ENCODE data around the gene GPS1.

GPS1 gene

DNA sequence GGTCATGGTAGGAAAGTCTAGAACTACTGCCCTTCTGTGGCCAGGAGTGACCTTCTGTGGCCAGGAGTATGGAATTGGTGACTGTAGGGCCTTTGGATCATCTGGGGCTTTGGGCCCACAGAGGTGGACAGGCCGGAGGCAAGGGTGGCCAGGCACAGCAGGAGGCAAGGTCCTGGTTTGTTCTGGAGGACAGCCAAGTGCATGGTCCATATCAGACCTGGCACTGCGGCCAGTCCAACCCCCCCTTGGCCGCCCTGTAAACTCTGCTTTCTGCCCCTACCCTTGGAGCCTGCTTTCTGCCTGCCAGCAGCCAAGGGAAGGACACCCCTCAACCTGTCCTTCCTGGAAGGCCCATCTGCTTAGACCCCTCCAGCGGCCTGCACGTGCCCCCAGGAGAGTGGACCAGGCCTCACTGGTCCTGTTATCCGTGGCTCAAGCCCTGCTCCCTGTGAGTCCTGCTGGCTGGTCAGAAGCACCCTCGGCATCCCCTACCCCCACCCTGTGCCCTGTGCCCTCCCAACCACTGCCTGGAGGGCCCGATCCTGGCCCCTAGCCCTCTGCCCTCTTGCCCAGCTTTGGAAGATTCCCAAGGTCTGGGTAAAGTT is 11.9 kb upstream of the GPS1 start:
- FAIRE-seq: no peak
- DNase-seq (ENCODE audit: extremely low spot score, insufficient read length, low read depth): no peak

DNA sequence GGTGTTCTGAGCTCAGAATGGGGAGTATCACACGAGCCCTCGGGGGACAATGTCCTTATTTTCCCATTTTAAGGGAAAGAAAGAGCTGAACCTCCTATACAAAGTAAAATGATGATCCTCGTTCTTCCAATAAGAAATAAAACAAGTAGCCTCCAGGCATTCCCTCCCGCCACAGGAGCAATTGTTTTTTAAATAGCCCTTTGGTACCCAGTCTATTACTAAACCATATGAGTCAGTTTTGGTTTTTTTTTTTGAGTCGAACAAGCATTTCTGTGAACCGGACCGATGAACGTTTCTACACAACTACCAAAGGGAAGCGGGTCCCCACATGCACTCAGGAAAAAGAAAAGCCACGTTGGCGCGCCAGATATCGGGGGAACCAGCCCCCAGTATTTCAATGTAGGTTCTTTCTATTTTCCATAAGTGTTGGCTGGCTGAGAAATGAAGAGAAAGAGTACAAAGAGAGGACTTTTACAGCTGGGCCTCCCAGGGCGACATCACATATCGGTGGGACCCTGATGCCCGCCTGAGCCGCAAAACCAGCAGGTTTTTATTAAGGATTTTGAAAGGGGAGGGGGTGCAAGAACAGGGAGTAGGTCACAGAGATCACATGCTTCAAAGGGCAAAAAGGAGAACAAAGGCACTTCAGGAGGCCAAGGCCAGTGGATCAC is 10.4 kb upstream of the GPS1 start:
- FAIRE-seq: no peak
- no peak for DNase-seq (ENCODE audit: extremely low spot score, insufficient read length, low read depth)

DNA sequence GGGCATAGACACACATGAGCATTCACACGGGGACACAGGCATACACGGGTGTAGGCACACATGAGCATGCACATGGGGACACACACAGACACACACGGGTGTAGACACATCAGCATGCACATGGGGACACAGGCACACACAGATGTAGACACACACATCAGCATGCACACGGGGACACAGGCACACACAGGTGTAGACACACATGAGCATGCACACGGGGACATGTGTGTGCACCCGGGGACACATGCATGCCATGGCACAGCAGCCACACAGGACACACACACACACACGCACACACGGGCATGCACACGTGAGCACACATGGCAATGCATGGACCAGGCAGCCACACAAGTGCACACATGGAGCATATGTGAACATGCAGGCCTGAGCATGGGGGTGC is 9.0 kb upstream of the GPS1 start:
- DNase-seq (ENCODE audit: extremely low spot score, insufficient read length, low read depth) (no peak), FAIRE-seq (no peak)

DNA sequence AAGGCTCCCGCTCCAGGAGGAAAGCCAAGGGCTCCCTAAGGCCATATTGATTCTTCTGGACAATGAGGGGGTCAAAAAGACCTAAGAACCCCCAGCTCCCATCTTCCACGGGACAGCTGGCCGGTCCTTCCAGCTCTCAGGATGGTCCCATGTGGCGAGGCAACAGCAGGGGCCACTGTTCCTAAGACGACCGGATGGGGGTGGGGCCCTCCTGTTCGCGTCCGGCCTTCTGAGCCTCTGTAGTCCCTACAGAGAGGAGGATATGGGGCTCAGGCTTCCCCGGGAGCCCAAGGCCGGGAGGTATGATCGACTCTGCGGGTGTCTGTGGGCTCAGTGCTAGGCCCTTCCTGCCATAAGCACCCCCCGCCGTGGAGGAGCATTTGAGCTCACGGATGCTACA is 8.2 kb upstream of the GPS1 start:
- FAIRE-seq: no peak
- no peak for DNase-seq (ENCODE audit: extremely low spot score, insufficient read length, low read depth)

DNA sequence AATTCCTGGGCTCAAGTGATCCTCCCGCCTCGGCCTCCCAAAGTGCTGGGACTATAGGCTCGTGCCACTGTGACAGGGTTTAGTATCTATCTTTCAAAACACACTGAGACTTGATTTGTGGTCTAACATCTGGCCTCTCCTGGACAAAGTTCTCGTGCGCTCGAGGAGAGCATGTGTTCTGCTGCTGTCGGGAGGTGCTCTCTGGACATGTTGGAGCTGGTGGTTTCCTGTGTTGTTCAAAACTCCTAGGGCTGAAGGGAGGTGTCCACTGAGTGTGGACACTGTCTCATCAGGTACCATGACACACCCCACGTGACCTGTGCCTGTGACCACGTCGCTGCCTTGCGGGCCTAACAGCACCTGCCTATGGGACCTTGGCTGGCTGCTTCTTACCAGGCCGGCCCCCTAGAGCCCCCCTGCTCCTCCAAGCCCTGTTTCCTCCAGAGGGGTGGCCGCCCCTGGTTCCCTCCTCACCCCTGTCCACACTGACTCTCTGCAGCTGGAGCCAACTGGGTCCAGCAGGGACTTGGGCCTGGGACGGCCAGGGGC is 5.7 kb upstream of the GPS1 start:
- no peak for FAIRE-seq
- DNase-seq (ENCODE audit: extremely low spot score, insufficient read length, low read depth): no peak

DNA sequence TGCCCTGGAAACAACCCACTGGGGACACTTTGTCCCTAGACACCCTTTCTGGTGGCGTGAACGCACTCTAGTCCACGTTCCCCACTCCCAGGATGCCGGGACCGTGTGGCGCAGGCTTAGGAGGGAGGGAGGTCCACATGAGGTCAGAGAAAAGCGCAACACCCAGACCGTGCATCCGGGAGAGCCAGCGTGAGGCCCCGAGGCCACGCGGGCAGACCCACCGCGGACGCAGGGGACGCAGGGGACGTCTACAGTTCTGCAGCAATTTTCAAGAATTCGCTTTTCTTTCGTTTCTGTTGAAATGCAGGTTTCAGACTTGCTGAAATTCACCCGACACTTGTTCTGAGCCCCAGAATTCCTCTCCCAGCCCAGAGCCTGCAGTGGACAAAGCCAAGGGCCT is 4.8 kb upstream of the GPS1 start:
- FAIRE-seq (no peak), DNase-seq (ENCODE audit: extremely low spot score, insufficient read length, low read depth) (no peak)

DNA sequence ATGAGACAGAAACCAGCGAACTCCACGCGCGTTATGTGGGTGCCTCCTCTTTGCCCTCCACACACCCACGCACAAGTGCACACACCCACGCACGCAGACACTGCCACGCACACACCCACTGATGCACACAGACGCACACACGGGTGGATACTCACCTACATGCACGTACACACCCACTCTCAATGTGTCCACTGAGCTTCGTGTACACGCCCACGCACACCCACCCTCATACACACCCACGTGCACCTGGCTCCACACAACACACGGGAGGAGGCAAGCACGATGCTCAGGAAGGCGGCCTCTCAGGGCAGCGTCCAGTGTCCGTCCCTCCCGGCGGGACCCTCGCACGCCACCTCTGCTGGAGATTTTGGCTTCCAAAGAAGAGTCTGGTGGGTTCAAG is 4.3 kb upstream of the GPS1 start:
- DNase-seq (ENCODE audit: extremely low spot score, insufficient read length, low read depth): no peak
- no peak for FAIRE-seq

DNA sequence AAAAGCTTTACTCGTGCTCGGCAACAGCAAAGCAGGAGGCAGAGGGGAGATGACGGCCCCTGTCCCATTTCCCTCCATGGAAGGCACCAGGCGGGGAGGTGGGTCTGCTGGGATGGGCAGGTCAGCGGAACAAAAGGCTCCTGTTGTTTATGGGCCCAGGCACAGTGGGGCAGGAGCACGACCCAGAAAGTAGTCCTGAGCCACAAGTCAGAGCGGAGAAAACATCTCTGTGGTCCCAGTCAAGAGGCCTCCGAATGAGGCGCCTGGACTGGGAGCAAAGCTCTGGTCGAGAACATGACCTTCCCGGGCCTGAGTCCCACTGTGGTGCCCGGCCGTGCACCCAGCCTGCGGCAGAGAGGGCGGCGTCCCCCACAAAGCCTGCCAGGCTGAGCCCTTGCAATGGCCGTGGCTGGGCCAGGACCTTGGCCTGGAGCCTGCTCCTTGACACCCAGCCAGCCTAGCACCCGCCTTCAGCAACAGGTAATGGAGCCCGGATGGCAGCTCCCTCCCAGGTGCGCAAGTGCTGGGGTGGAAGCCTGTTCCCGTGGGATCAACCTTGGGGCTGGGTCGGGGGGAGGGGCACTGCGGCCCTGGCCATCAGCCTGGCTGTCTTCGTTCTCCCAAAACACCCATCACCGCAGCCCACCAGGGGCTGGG is 3.7 kb upstream of the GPS1 start:
- no peak for DNase-seq (ENCODE audit: extremely low spot score, insufficient read length, low read depth)
- FAIRE-seq: no peak

DNA sequence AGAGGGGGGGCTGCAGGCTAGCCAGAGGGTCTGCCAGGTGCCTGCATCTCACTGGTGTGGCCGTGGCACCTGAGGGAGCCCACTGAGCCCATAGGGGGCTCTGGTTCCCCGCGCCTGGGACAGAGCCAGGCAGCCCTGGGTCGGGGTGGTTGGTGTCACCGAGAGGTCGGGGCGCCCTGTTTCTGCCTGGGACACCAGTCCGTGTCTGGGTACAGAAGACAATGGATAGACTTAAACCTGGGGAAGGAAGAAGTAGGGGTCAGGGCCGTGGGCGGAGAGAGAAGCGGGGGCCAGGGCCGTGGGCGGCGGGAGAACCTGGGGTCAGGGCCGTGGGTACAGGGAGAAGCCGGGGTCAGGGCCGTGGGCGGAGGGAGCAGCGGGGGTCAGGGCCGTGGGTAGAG is 3.1 kb upstream of the GPS1 start:
- FAIRE-seq (no peak), DNase-seq (ENCODE audit: extremely low spot score, insufficient read length, low read depth) (no peak)

DNA sequence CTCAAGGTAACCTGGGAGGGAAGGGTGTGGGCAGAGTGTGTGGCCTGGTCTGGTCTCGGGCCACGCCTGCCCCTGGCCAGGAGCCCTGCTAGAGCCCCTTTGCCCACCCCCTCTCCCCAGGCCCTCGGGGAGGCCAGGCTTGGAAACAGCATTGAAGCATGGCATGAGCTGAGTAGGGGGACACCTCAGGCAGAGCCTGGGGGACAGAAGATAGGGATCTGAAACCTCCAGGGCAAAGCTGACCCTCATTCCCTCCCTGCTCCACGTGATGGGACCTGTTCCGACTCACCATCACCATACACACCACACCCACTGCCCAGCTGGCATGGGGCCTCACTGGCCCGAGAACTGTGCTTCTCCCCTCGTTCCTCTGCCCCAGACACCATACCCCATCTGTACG is 2.6 kb upstream of the GPS1 start:
- no peak for FAIRE-seq

DNA sequence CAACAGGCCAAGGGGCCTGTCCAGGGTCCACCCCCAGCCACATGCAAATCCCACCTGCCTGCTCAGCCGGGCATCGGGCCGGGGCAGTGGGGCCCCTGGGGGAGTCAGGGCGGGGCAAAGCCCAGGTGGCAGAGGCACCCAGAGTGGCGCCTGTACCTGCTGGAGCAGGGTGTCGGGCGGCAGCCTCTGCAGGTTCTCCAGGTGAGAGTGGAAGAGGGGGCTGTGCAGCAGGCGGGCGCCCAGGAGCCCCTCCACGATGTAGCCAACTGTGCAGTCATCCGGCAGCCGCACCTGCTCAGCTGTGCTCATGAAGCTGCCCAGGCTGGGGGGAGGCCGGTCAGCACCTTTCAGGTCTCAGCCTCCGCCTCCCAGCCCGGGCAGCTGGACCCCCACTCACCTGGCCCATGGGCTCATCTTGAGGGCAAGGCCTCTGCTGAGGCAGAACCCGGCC is 2.2 kb upstream of the GPS1 start:
- FAIRE-seq (no peak), DNase-seq (ENCODE audit: extremely low spot score, insufficient read length, low read depth) (no peak)

More for the DNA sequence above, 2.6 kb upstream of the GPS1 start:
- no peak for DNase-seq (ENCODE audit: extremely low spot score, insufficient read length, low read depth)

DNA sequence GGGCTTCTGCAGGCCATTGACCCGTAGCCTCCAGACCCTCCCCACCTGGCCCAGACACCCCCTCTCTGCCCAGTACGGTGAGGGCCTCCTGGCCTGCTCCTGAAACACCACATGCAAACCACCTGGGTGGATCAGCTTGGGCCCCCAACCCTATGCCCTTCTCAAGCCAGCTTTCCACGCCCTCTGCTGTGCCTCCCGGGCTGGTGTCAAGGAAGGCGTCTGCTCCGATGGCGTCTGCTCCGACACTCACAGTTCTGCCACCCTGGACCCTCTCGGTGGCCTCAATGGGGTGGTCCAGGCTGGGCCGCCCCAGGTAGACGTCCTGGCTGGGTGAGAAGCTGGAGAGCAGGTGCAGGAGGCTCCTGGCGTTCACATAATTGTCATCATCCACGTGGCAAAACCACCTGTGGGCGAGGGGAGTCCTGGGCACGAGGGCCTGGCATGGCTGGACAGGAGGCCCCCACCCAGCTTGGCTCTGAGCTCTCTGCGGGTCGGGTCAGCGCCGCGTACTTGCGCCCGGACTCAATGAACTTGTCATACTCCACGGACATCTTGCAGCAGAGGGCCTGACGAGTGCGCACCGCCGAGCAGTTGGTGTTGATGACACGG is 1.4 kb upstream of the GPS1 start:
- no peak for FAIRE-seq
- no peak for DNase-seq (ENCODE audit: extremely low spot score, insufficient read length, low read depth)

DNA sequence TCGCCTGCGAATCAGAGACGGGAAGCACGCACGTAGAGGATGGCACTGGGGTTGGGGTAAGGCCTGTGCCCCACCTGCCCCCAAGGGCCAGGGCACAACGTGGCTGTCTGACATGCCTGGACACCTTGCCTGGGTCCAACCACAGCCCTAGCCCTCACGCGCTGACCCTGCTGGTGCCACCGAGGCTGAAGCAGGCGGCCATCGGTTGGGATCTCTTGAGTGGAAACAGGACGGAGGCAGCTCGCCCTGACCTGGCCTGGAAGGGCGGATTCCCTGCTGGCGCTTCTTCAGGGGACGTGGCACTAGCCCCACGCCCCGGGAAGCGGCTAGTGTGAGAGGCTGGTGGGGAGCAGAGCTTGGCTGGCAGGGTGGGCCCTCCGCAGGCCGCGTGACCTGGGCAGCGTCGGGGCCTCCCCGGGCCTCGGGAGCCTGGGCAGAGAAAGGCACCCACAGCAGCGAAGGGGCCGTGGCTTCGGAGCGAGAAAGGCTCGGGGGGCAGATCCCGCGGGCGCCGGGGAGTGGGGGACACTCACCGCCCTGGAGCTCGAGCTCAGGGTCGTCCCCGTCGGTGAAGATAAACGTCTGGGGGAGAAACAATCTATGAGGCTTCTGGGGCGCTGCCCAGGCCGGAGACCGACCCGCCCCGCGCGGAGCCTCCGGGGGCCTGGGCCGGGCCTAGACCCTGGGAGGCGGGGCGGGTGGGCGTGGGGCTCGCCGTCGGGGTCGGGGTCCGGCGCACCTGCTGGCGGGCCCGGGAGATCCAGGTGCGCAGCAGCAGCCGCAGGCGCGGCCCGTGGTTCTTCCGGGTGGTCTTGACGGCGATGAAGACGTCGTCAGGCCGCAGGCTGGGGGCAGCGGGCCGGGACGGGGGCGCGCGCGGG is 697 bp upstream of the GPS1 start:
- DNase-seq (ENCODE audit: extremely low spot score, insufficient read length, low read depth) (no peak), FAIRE-seq (no peak)

DNA sequence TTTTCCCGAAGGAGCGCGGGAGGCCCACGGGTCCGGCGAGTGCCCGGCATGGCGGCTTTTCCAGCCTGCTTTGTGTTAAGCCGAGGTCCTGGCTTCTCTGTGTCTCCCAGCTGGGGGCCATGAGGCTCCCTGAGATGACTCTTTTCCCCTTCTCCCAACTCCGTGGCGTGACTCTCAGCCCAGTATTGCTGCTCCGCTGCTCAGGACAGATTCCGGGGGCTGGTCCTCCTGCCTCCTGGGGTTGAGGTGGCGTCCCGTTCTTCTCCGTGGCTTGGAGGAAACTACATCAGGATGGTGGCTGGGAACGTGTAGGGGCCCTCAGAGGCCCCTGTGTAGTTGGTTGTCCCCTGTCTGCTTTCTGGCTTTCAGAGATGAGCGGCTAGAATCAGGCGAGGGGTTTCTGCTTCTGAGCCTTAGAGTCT is 951 bp downstream of the GPS1 start:
- DNase-seq (ENCODE audit: extremely low spot score, insufficient read length, low read depth) (no peak), FAIRE-seq (no peak)

DNA sequence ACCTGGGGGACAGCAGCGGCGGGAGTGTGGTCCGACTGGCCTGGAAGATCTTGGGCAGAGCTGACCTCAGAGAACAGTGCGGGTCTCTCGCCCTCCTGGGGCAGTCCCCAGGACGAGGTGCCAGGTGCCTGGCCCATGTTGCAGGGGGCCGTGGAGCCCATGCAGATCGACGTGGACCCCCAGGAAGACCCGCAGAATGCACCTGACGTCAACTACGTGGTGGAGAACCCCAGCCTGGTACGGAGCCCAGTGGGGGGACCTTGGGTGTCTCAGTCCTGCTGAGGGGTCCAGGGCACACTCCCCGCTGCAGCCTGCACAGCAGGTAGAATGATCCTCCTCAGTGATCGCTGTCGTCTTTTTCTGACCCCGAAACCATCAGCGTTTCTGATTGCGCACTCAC is 1.4 kb downstream of the GPS1 start:
- DNase-seq (ENCODE audit: extremely low spot score, insufficient read length, low read depth) (no peak), FAIRE-seq (no peak)

DNA sequence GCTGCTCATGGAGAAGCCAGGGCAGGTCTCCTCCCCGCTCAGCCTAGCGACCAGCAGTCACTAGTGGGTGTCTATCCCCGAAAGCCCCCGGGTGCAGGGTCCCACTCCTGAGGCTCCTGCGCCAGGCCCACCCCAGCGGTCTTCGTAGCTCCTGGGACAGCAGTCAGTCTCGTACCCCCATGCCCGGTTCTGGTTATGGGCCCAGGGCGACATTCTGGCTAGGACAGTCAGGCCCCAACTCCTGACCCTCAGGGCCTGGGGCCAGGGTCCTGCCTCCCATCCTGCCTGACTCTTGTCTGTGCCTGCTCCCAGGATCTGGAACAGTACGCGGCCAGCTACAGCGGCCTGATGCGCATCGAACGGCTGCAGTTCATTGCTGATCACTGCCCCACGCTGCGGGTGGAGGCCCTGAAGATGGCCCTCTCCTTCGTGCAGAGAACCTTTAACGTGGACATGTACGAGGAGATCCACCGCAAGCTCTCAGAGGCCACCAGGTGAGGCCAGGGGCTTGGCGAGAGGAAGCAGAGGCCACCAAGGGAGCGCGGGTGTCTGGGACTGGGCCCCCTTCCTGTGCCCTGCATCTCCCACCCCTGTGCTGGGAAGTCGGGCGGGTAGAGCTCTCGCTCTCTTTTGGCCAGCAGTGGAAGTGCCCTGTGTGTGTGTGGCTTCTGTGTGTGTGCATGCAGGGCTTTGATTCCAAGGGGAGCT is 2.0 kb downstream of the GPS1 start:
- FAIRE-seq: no peak
- no peak for DNase-seq (ENCODE audit: extremely low spot score, insufficient read length, low read depth)

DNA sequence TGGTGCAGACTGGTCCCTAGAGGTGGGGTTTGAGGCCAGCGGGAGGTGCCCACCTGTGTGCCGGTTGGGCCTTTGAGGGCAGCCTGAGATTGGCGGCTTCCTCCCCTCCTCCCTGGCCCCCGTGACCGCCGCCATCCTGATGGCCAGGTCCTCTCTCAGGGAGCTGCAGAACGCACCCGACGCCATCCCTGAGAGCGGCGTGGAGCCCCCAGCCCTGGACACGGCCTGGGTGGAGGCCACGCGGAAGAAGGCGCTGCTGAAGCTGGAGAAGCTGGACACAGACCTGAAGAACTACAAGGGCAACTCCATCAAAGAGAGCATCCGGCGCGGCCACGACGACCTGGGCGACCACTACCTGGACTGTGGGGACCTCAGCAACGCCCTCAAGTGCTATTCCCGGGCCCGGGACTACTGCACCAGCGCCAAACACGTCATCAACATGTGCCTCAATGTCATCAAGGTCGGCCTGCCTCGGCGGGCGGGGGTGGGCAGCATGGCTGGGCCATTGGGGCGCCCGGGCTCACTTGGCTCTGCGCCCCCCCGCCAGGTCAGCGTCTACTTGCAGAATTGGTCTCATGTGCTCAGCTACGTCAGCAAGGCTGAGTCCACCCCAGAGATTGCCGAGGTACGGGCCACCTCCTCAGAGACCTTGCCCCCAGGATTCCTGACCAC is 2.8 kb downstream of the GPS1 start:
- DNase-seq (ENCODE audit: extremely low spot score, insufficient read length, low read depth) (no peak), FAIRE-seq (no peak)

DNA sequence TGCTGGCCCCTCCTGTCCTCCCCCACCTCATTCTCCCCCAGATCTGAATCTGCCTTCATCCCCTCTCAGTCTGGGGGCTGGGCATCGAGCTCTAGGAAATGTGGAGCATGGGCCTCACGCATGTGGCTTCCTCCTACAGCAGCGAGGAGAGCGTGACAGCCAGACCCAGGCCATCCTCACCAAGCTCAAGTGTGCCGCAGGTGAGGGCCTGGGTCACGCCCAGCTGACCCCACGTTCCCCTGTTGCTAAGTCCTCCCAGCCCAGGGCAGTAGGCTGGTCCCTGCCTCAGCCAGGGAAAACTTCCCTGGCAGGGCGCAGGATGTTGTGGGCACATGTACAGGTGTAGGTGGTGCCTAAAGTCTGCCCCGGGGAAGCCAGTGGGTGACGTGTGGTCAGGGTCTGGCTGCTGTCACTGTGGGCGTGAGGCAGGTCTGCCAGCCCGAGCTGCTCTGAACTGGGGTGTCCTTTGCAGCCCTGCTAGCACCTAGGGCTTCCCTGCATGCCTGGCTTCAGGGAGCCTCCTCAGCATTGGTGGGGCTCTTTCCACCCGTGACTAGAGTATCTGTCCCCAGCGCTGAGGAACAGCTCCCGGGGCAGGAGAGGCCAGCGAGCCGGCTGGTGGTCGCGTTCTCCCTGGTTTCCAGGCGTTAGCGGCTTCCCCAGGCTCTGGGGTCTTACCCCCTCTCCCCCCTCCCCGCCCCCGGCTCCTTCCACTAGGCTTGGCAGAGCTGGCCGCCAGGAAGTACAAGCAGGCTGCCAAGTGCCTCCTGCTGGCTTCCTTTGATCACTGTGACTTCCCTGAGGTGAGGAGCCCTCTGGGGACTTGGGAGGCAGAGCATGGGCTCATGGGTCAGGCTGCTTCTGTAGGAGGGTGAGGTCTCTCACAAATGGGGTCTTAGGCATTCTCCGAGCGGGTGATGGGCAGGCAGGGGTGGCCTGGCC is 3.6 kb downstream of the GPS1 start:
- DNase-seq (ENCODE audit: extremely low spot score, insufficient read length, low read depth) (no peak), FAIRE-seq (no peak)

Data from GM18507 (cell line).